NCI-H345 treated with DMSO at 0.1 percent for 48 hours (cell line): Measurements from ENCODE around the gene PHRF1.
A peak's percentile ranks its signal among the peaks of the same experiment; 100 is the strongest.

ENCODE experiments used
- DNase-seq: peaks from one replicate; lab custom pipeline; 2025; ENCODE audit not compliant: unreplicated experiment; lab: John Stamatoyannopoulos, UW

Gene PHRF1

DNA sequence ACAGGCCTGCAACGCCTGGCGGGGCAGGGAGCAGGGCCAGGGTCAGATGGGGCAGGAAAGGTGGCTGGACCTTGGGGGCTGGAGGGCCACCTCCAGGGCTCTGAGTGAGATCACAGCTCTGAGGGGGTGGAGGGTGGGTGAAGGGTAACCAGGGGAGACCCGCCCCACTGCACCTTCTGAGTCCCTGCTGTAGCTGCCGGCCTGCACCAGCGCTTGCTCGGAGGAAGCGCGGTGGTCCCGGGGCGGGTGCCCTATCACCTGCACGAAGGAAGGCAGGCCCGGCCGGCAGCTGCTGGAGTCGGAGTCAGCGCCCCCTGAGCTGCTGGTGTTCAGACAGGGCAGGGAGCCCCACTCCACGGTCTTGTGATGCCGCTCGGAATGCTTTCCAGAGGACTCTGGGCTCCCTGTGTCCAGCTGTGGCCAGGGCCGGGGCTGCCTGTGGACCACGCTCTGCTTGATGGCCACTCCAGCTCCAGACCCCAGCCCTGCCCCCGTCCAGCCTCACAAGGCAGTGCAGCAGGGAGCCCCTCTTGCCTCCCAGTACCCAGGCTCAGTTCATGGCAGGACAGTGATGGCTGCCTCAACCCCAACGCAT is 19.5 kb upstream of the PHRF1 start:
- no peak for DNase-seq

DNA sequence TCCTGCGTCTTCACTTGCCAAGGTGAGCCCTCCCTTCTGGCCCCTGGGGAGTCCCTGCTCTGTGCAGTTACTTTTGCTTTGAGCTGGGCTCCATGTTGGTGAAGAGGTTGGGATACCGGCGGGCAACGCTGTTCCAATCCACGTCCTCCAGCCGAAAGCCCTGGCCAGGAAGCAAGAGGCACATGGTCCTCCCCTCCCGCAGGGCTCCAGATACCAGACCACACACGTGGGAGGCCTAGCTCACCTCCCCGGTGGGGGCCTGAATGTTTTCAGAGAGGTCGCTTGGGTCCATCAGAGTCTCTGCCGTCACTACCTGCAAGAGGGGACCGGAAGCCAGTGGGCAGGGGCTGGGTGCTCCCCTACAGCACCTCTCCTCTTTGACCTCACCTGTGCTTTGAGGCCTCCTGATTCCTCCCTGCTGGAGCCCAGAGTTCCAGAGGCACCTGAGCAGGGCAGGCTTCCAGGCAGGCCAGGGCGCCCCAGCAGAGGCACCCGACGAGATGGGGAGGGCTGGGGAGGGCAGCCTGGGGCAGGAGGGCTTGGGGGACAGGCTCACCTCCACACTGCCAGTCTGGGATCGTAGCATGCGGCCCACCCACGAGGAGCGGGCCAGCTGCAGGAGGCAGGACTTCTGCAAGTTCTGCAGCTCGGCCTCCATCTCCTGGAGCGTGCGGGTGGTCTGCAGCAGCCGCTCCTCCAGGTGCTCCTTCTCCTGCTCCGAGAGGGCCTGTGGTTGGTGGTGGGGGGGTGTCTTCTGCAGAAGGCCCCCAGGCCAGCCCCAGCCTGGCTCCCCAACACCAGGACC is 18.7 kb upstream of the PHRF1 start:
- no peak for DNase-seq

DNA sequence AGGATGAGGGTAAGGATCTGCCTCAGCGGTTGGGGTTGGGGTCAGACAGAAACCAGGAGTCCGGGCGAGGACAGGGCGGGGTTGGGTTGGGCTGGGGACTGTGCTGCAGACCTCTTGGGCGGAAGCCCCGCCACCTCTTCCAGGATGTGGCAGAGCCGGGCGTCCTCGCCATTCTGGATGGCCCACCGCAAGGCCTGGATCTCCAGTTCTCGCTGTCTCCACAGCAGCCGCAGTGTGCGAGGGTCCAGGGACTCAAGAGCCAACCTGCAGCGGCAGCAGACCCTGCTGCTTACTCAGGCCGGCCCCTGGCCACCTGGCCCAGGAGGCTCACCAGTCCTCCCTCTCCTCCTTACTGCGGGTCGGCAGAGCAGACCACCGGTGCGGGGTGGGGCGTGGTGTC is 17.8 kb upstream of the PHRF1 start:
- DNase-seq: no peak

DNA sequence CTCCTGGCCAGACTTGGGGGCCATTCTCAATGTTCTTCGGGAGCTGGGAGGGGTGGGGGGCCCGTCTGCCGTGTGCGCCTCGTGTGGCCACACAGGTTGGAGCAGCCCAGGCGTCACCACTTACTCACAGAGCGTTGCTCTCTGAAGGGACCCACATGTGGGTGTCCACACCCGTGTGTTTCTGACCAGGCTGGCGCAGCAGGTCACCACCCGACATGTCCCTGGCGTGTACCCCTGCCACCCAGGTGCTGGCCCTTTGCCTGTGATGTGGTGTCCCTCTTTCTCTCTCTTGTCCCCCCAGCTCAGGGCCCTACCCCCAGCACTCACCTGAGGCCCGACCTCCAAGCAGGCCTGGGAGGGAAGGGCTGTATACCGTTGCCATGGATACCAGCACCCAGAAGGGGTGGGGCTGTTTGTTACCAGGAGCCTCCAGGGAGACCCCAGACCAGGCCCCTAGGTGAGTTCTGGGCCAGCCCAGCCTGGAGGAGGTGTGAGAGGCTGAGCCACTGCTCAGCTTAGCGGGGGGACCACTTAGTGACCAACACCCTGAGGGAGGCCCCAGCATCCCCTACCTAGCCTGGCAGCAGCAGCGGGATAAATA is 17.1 kb upstream of the PHRF1 start:
- no peak for DNase-seq

DNA sequence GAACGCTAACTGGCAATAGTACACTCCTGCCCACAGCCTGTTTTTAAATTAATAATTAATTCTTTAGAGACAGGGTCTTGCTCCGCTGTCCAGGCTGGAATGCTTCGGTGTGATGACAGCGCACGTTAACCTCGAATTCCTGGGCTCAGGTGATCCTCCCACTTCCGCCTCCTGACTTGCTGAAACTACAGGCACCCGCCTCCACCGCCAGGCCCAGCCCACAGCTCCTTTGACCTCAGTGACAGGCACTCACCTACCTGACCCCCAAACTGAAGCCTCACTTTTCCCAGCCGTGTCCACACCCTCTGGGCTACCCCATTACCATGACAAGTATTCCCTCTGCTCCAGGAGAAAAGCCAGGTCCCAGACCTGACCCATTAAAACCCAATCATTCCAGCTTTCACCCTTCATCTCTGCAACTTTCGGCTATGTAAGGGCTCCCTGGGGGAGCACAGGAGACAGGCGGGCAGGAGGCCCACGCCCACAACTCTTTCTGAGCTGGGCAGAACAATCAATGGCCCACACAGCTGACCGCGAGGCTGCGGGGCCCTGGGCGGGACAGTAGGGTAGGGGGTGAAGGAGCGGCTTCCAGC is 16.5 kb upstream of the PHRF1 start:
- DNase-seq: no peak

DNA sequence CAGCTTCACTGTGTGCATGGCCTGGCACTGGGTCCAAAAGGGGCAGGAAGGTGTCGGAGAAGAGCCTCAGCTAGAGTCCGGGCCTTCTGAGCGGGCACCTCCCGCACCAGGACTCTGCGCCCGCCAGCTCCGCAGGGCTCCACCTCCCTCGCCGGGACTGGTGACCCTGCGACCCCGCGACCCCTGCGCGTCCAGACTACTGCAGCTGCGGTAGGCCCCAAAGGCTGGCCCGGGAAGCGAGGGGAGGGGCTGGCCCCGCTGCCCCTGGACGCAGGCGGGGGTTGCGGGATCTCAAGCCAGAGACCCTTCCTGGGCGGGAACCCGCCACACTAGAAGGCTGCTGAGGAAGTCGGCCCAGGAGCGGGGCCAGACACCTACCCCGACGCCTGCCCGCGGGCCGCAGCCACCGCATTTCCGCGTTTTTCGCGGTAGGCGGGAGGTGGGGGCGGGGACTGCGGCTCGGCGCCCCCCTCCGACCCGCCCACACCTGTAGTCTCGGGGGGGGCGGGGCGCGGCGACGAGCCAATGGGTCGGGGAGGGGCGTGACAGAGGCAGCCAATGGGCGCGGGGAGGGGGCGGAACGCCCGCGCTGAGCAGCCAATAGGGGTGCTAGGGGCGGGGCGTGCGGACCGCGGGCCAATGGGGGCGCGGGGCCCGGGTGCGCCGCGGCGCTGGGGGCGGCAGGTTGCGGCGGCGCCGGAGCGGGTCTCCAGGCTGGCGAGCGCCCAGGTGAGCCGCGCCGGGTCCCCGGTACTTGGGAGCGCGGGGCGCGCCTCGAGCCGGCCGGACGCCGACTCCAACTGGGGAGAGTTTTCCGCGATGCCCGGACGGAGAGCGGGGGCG is 15.7 kb upstream of the PHRF1 start, which contains the start of the genes LMNTD2 and RASSF7:
TSS of gene LMNTD2 (minus strand) at position 434 of the 843 bp plus-strand sequence. CDS start at position 412, 22 bp downstream.
TSS of gene RASSF7 (plus strand) at position 666 of the 843 bp plus-strand sequence. CDS start 799 bp downstream, outside the sequence.
- peak; percentile 75 for DNase-seq

DNA sequence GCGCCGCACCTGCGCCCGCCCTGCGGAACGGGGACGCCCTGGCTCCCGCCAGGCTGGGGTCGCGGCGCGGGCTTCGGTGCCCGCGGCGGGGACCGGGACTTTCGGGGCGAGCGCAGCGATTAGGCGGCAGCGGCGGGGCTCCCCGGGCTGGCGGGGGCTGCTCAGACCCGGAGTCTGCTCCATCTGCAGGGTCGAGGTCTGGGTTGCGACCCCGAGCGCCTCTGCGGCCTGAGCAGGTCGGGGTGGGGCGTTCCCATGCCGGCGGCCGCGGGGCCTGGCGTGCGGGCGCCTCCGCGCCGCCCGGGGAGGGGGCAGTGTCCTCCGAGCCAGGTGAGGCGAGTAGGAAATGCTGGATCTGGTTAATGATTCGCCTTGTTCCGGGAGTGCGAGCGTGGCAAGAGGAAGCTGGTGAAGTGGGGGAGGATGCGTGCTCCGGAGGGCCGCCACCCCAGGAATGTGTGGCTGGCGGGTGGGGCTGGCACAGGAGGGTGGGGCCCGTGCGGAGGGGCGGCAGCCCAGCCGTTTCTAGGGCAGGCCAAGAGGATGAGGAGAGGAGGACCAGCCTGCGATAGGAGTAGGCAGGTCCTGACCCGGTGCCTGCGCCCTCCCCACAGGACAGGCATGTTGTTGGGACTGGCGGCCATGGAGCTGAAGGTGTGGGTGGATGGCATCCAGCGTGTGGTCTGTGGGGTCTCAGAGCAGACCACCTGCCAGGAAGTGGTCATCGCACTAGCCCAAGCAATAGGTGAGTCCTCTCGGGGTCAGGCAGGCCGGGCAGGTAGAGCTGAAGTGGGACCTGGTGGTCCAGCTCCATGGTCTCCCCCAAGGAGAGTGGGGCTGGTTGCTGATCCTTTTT is 14.9 kb upstream of the PHRF1 start:
- DNase-seq: no peak

DNA sequence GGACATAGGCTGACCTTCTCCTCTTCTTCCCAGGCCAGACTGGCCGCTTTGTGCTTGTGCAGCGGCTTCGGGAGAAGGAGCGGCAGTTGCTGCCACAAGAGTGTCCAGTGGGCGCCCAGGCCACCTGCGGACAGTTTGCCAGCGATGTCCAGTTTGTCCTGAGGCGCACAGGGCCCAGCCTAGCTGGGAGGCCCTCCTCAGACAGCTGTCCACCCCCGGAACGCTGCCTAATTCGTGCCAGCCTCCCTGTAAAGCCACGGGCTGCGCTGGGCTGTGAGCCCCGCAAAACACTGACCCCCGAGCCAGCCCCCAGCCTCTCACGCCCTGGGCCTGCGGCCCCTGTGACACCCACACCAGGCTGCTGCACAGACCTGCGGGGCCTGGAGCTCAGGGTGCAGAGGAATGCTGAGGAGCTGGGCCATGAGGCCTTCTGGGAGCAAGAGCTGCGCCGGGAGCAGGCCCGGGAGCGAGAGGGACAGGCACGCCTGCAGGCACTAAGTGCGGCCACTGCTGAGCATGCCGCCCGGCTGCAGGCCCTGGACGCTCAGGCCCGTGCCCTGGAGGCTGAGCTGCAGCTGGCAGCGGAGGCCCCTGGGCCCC is 14.1 kb upstream of the PHRF1 start:
- DNase-seq: no peak

DNA sequence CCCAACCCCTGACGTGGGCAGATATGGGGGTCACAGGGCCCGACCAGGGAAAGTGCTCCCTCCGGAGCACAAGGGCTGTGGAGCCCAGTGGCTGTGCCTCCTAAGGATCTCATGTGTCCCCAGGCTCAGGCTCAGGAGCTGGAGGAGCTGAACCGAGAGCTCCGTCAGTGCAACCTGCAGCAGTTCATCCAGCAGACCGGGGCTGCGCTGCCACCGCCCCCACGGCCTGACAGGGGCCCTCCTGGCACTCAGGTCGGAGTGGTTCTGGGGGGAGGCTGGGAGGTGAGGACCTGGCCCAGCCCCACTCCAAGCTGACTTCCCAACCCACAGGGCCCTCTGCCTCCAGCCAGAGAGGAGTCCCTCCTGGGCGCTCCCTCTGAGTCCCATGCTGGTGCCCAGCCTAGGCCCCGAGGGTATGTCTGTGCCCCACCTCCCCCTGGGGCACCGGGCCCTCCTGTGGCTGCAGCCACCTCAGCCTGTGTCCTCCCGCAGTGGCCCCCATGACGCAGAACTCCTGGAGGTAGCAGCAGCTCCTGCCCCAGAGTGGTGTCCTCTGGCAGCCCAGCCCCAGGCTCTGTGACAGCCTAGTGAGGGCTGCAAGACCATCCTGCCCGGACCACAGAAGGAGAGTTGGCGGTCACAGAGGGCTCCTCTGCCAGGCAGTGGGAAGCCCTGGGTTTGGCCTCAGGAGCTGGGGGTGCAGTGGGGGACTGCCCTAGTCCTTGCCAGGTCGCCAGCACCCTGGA is 13.0 kb upstream of the PHRF1 start:
- DNase-seq: no peak

DNA sequence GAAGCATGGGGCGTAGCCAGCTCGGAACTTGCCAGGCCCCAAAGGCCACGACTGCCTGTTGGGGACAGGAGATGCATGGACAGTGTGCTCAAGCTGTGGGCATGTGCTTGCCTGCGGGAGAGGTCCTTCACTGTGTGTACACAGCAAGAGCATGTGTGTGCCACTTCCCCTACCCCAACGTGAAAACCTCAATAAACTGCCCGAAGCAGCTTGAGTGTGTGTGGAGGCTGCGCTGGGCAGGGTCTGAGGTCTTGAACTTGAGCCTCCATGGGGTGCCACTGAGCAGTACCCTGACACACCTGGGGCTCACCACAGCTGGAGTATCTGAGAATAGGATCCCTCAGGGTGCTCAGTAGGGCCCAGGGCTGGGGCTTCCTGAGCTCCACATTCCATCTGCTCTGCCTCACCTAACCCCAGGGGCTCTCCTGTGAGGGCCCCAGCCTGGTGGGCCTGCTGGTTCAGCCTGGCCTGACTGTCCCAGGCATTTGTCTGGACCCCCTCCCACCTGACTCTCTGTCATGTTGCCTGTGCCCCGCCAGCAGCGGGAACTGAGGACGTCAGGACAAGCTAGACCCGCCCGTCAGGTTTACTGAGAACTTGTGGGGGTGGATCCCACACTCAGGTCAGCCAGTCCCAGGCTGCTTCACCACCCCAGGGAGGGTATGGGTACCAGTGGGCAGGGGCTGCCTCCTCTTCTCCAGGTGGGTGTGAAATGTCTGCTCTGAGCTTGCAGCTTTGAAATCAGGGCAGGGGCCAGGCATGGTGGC is 12.3 kb upstream of the PHRF1 start:
- DNase-seq: no peak

DNA sequence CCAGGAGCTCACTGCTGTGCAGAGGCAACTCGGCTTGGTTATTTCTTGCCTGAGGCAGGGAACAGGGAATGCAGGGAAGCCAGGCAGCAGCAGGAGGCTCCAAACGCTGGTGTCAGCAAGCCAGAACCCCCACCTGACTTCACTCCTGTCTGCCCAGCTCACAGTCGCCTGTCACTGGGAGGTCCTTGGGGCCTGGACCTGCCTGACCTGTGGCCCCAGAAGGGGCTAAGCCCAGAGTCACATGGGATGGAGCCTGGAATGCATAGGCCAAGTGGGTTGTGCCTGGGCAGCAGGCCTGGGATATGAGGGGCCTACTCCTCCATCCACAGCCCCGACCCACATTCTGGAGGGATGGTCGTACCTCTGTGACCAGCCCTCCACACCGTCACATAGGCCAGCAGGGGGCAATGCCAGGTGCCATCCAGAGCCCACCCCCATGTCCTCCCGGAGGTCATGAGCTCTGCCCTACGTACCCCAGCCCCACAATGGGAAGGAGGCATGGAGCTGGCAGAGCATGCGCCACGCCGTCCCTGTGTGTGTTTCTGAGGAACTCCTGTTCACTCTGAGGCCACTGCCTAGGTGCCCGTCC is 10.3 kb upstream of the PHRF1 start:
- no peak for DNase-seq

DNA sequence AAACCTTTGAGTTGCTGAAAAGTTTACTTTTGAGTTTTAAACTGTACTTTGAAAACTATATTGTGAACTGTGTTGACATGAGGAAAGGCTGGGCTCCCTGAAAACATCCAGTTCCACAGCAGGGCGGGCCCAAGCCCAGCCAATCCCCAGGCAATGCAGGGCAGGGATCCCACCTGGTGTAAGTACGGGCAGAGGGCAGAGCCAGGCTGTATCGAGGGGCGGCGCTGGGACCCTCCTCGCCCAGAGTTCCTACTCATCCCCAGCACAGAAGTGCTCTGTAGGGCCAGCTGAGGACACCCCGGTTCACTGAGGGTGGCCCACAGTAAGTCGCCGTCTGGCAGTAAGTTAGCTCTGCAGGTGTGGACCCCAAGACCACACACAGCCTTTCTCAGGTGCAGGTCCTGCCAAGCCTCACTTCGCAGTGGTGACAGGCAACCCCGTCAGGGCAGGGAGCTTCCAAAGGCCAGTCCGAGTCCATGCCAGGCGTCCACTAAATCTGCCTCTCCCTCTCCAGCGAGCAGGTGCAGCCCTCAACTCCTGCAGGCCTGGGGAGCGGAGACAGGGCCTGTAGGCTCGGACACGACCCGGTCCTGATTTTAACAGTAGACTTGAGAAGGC is 9.2 kb upstream of the PHRF1 start:
- no peak for DNase-seq

DNA sequence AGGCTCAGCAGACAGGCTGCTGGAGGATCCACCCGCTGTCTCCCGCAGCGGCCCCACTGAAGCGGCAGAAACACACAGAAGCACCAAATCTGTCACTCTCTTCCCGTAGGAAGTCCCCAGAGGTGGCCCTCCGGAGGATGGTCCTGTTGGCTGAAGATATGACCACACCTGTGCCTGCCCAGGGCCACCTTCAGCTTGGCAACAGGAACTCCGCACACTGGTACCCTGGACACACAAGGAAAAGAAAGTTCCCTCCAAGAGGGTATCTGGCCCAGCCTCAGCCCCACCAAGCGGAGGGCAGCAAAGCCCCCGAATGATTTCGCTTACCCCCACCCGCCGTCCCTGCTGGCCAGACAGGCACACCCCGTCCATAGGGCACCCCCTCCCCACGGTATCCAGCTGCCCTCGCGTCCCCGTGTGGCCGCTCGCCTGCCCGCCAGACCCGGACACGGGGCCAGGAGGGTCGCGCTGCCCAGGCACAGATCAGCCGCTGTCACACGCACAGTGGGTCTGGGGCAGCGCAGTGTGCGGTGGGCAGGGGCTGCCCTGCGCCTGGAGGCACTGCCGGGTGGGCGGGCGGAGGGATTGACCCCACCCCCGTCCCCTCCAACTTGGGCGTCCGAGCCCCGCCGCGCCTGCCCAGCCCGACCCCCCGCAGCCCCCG is 8.5 kb upstream of the PHRF1 start:
- DNase-seq: no peak

DNA sequence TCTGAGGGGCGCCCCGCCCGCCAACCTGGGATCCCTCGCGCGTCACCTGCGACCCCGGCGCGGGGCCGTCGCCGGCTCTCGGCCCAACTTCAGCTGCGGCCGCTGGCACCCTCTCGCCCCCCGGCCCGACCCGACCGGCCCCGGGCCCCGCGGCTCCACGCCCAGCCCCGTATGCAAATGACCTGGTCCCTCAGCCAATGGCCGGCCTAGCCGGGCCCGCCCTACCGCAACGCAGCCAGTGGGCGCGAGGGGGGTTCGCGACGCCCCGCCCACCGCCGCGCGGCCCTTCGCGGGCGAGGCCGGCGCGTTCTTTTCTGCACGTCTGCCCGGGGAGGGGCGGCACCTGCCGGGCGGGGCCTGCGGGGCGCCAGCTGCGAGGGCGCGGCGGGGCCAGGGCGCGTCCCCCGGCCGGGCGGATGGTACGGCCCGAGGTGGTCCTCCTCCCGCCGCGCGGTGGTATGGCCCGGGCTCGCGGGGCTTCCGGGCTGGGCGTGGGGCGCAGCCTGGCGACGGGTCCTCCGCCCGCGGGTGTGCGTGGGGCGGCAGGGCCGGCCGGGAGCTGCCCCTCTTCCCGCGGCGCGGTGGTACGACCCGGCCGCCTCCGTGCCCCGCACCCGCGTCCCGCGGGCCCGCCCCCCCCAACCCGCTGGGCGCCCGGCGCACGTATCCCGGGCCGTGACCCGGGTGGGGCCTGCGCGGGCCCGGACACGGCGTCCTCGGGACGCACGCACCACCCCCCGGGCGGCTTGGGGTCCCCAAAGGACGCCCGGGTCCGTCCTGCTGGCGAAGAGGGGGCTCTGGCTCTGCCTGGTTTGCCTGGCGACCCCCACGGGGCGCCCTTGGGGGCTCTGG is 7.7 kb upstream of the PHRF1 start:
- DNase-seq: peak; percentile 92

DNA sequence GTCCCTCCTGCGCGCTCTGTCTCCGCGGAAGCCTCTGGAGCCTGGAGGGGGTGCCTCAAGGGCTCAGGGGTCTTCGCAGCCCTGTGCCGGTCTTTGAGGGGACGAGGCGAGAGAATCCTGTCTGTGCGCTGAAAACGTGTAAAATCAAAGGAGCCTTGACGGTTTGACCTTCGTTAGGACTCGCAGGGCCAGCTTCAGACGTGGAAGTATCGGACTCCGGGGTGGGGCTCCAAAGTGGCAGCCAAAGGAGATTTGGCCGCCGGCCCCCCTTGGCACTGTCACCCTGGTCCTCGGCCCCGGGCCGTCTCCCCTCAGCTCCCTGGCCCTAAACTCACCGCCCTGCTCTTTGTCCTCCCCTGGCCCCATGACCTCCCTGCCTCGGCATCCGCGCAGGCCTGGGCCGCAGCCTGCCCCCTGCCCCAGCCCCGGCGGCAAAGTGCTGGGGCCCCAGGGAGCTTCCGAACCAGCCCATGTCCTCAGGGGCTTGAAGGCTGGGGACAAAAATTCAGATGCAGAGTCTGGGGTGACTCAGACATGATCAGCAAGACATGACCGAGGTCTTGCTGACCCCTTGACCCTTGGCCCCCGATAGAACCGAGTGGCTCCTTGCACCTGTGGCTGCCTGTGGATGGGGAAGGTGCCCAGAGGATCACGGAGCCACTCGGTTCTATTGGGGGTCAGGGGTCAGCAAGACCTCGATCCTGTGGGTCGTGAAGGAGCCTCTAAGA is 6.9 kb upstream of the PHRF1 start:
- DNase-seq: no peak
